DMS79 (cell line): ENCODE data around the gene FBXL2.
"Not testable (repeated sequence)": the region's sequence is repeated elsewhere in the genome, so short reads cannot be mapped to it uniquely, and the experiment has no call there.

ENCODE experiments used
- DNase-seq: peaks from one replicate; lab custom pipeline; 2025; lab: John Stamatoyannopoulos, UW

Gene FBXL2

GRCh38 chr3:33385423-33385822, 108.2 kb downstream of the FBXL2 start:
- no peak for DNase-seq

- DNase-seq: no peak
Measured at GRCh38 chr3:33386631-33387030, 109.4 kb downstream of the FBXL2 start.

GRCh38 chr3:33388374-33389100, 111.3 kb downstream of the FBXL2 start:
- no peak for DNase-seq

GRCh38 chr3:33389908-33390307, 112.7 kb downstream of the FBXL2 start:
- DNase-seq: no peak

GRCh38 chr3:33391255-33391995, 114.2 kb downstream of the FBXL2 start:
- DNase-seq: no peak

- no peak for DNase-seq
Measured at GRCh38 chr3:33392144-33392543, 114.9 kb downstream of the FBXL2 start.

DNA sequence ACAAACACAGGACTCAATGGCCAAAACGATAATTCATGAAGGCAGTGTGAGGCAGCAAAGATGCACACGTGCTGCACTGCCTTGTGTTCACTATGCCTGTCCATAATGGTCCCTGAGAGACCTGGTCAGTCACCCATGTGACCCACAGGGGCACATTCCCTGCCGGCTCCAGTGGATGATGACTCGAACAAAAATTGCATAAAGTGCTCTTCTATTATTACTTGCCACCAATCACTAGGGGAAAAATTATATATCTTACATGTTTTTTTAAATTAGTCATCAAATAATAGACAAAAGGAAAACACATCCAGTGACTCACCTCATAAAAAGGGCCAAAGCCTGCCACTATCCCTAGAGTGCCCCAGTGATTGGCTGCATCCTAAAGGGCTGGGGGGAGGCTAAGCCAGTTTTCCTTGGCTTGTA, 115.5 kb downstream of the FBXL2 start:
- no peak for DNase-seq

GRCh38 chr3:33394403-33395054, 117.3 kb downstream of the FBXL2 start:
- DNase-seq: no peak

DNA sequence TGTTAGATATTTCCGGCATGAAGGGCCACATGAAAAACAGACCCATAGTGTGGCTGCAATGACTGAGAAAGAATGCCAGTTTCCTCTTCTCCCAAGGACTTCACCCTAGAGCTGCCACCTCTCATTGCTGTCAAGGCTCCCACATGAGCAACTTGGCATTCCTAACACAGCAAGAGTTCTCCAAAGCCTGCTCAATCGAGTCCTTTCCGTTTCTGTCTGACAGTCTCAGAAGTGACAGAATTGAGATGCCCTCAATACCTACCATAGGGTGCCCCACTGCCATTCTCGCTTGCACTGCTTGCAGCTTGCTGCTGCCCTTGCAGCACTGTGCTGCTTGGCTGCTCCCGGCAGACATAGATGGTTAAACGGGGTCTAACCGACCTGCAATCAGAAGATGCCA, 118.7 kb downstream of the FBXL2 start:
- DNase-seq: no peak

- DNase-seq: no peak
Measured at GRCh38 chr3:33398410-33398809, 121.2 kb downstream of the FBXL2 start.

DNA sequence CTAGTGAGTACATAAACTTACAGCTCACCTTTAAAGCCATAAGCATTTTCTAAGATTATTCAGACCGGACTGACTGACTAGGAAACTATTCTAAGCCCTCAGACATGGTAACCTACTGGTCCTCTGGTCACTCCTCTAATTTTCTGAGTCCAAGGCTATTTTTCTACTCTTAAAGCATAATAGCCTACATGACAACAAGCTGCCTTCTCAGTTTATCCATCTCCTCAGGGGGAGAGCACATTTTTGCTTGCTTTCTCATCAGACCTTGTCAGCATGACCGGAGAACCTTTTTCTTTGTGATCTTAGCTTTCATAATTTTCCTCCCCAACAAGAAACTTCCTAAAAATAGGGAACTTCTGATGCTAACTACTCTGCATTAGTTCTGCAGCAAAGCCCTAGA, 124.5 kb downstream of the FBXL2 start:
- DNase-seq: no peak

GRCh38 chr3:33402936-33403335, 125.7 kb downstream of the FBXL2 start:
- no peak for DNase-seq

DNA sequence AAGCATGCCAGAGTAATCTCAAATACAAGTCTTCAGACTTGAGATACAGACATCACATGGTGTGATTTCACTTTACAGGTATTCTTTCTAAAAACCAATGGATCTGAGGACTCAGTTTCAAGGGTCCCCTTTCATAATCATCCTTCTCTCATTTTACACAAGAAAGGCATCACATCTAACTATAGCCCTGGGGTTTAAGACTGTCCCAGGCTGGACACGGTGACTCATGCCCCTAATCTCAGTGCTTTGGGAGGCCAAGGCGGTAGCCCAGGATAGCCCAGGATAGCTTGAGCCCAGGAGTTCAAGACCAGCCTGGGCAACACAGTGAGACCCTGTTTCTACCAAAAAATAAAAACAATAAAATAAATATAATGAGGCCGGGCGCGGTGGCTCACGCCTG, 126.5 kb downstream of the FBXL2 start:
- DNase-seq: no peak

GRCh38 chr3:33410816-33411215, 133.6 kb downstream of the FBXL2 start:
- DNase-seq: not testable (repeated sequence)

GRCh38 chr3:33417066-33417673, 139.9 kb downstream of the FBXL2 start:
- DNase-seq: no peak

DNA sequence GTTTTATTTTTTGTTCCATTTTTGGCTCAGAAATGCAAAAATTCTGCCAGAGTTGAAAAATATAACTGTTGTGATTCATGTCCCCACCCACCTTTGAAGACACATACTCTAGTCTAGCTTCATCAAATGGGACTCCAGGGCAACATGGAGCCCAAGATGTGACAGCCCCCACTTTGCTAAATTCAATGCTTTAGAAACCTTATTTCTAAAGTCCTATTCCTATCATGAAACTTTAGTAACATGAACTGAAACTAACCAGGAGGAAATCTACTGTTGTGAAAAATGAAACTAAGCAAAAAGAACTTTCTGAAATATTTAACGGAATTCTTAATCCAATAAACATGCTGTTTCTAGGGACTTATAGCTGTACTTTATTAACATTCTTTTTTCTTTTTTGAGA, 142.7 kb downstream of the FBXL2 start:
- DNase-seq: no peak

- DNase-seq: no peak
Measured at GRCh38 chr3:33420966-33421365, 143.7 kb downstream of the FBXL2 start.

- no peak for DNase-seq
Measured at GRCh38 chr3:33424606-33425452, 147.6 kb downstream of the FBXL2 start.

- DNase-seq: no peak
Measured at GRCh38 chr3:33425453-33425852, 148.2 kb downstream of the FBXL2 start.

- DNase-seq: no peak
Measured at GRCh38 chr3:33426068-33426467, 148.8 kb downstream of the FBXL2 start.

DNA sequence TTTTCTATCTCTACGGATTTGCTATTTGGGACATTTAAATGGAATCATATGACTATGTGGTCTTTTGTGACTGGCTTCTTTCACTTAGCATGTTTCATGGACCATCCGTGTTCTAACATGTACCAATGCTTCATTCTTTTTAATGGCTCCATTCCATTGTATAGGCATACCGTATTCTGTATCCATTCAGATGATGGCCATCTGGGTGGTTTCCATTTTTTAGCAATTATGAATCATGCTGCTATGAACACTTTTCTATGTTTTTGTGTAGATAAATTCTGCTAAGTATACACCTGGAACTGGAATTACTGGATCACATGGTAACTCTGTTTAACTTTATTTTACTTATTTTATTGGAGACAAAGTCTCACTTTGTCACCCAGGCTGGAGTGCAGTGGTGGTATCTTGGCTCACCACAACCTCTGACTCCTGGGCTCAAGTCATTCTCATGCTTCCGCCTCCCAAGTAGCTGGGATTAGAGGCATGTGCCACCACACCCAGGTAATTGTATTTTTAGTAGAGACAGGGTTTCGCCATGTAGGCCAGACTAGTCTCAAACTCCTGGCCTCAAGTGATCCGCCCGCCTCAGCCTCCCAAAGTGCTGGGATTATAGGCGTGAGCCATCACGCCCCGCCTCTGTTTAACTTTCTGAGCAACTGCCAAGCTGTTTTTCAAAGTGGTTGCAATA, 149.5 kb downstream of the FBXL2 start:
- DNase-seq: no peak
